NCI-H345 treated with DMSO at 0.1 percent for 48 hours (cell line): ENCODE data around the gene GLIS1.
"Not testable (repeated sequence)": the region's sequence is repeated elsewhere in the genome, so short reads cannot be mapped to it uniquely, and the experiment has no call there.

ENCODE experiments used
- DNase-seq: peaks from one replicate; lab custom pipeline; 2025; ENCODE audit not compliant: unreplicated experiment; lab: John Stamatoyannopoulos, UW

The GLIS1 gene

DNA sequence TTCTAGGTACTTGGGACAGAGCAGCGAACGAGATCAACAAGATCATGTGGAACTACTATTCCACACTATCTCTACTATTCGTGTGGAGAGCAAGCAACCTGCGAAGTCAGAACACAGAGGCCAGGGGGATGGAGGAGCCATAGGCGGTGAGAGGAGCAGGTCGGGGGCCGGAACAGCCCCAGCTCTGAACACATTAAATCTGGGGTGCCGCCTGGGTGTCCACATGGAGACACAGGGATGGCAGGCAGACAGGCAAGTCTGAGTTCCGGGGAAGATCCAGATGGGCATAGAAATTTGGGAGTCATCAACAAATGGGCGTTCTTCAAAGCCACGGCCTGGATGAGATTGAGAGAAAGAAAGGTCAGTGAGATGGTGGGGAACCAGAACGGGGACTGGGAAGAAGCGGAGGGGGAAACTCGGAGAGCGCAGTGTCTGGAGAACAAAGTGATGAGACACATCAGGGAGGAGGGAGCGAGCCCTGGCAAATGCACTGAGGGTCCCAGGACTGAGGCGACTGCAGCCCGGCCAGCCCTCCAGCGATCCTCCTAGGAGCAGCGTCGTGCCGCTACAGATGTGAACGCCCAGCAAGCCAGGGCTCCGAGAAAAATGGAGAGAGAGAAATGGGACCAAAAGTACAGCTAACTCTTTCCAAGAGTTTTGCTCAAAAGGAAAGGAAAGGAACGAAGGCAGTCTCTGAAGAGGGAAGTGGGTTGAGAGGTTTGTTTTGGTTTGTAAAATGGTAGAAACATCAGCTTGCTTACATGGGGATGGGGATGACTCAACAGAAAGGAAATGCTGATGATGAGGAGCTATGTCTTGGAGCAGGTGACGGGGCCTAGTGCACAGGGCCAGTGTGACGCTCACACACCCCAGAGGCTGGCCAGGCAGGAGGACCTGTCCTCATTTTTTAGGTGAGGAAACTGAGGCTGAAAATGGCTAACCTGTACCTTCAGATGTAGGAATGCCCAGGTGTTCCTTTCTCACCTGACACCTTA, 84.5 kb downstream of the GLIS1 start:
- no peak for DNase-seq

- no peak for DNase-seq
Measured at GRCh38 chr1:53653631-53654030, 85.3 kb downstream of the GLIS1 start.

- DNase-seq: no peak
Measured at GRCh38 chr1:53653200-53653575, 85.8 kb downstream of the GLIS1 start.

DNA sequence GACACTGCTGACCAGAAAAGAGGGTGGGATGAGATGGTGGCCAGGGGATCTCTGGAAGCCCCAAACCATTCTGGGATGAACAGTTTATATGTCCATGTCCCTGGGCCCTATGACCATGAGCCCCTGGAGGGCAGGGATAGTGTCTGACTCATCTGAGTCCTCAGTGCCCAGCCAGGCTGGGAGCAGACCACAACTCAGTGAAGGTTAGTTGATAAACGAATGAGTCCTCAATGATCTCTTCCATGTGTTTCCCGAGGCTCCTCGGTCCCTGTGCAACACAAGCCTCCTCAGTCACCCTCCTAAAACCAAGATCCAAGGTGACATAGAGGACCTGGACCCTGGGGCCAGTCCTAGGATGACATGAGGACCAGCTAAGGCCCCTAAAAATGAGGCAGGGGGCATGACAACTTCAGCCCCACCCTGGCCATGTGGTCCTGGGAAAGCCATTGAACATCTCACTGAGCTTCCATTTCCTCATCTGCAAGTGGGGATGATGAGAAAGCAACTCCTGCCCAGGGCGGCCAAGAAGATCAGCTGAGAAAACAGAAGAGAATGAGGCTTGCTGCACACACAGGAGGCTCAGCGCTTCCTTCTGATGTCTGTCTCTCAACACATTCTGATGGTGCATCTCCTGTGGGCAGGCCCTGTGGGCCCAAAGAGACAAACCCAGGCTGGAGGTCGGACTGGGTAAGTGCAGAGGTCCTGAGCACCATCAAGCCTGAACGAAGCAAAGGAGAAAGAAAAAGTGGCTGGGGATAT, 86.3 kb downstream of the GLIS1 start:
- no peak for DNase-seq

GRCh38 chr1:53651356-53651755, 87.6 kb downstream of the GLIS1 start:
- no peak for DNase-seq

DNA sequence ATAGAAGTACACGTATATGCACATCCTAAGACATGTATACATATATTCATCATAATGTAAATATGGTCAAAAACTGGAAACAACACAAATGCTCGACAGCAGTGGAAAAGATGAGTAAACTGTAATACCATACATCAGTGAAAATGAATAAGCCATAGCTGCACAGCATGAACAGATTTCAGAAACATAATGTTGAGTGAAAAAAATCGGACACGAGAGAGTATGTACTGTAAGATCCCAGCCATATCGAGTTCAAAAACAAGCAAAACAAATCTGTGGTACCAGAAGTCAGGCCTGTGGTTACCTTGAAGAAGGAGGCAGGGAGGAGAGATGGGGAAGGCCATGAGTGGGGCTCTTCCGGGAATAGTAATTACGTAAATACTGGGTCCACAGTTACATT, 90.4 kb downstream of the GLIS1 start:
- no peak for DNase-seq

DNA sequence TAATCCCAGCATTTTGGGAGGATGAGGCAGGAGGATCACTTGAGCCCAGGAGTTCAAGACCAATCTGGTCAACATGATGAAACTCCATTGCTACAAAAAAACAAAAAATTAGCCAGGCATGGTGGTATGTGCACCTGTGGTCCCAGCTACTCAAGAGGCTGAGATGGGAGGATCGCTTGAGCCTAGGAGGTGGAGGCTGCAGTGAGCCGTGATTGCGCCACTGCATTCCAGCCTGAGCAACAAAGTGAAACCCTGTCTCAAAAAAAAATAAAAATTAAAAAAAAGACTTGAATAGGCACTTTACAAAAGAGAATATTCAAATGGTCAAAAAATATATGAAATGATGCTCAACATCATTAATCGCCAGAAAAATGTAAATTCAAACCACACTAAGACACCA, 91.0 kb downstream of the GLIS1 start:
- not testable (repeated sequence) for DNase-seq

DNA sequence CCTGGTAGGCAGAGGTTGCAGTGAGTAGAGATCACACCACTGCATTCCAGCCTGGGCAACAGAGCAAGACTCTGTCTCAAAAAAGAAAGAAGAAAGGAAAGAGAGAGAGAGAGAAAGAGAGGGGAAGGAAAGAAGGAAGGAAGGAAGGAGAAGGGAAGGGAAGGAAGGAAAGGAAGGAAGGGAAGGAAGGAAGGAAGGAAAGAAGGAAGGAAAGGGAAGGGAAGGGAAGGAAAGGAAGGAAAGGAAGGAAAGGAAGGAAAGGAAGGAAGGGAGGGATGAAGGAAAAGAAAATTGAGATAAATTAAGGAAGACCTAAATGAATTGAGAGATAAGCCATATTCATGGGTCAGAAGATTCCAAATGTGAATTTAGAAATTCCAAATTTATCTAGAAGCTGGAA, 92.2 kb downstream of the GLIS1 start:
- DNase-seq: no peak

GRCh38 chr1:53645690-53646078, 93.3 kb downstream of the GLIS1 start:
- no peak for DNase-seq

DNA sequence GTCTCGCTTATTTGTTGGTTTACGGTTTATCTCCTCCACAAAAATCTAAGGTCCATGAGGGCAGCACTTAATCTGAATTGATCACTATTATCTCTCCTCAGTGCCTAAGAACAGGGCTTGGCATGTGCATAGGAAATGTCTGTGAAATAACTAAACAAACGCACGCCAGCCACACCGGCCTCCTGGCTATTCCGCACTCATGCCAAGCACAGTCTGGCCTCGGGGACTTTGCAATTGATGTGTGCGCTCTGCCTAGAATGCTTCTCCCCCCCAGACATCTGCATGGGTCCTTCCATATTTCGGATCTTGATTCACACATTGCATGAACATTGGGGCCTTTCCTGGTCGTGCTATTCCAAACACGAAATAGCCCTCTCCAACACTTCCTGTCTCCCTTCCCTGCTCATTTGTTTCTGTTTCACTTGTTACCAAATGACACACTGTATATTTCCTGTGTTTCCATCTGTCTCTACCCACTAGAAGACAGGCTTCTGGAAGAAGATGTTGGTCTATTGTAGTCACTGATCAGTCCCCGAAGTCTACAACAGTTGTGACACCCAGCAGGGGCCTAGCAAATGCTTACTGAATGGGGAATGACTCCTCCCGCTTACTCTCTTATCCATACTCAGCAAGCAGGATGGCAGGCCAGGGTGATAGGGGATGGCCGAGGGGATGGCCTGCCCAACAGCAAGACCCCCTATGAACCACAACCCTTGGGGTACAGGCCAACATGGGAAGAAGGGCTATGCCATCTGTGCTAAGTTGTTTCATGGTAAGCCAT, 93.9 kb downstream of the GLIS1 start:
- DNase-seq: no peak

DNA sequence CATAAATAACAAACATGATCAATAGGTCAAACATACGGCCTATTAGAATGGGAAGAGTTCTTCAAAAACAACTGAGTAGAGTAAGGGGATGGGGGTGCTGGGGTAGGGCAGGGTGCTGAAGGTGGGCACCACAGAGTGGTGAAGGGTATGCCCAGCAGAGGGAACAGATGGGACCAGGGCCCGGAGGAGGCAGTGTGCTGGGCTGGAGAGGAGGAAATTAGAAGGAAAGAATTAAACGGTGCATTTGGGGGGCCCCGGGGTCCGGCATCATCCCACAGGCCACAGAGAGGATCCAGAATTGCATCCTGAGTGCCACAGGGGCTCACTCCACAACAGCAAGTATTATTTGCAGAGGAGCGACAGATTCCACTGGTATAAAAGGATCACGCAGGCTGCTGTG, 94.5 kb downstream of the GLIS1 start:
- no peak for DNase-seq

- DNase-seq: no peak
Measured at GRCh38 chr1:53643881-53644390, 95.0 kb downstream of the GLIS1 start.

- DNase-seq: no peak
Measured at GRCh38 chr1:53643041-53643880, 95.7 kb downstream of the GLIS1 start.

DNA sequence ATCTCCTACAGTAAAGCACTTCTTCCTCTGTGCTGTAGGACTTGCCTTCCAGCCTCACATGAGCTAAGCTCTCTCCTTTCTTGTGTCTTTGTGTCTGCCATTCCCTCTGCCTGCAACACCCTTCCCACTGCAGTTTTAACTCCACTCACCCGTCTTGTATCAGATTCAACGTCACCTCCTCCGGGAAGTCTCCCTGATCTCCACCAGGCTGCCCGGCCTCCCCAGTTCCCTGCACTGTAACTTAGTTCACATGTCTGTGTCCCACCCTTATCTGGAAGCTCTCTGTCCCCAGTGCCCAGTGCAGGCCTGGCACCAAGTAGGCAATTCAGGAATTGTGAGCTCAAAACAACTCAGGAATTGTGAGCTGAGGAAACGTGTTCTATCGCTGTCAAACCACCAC, 96.4 kb downstream of the GLIS1 start:
- no peak for DNase-seq

GRCh38 chr1:53642215-53642555, 96.8 kb downstream of the GLIS1 start:
- no peak for DNase-seq

DNA sequence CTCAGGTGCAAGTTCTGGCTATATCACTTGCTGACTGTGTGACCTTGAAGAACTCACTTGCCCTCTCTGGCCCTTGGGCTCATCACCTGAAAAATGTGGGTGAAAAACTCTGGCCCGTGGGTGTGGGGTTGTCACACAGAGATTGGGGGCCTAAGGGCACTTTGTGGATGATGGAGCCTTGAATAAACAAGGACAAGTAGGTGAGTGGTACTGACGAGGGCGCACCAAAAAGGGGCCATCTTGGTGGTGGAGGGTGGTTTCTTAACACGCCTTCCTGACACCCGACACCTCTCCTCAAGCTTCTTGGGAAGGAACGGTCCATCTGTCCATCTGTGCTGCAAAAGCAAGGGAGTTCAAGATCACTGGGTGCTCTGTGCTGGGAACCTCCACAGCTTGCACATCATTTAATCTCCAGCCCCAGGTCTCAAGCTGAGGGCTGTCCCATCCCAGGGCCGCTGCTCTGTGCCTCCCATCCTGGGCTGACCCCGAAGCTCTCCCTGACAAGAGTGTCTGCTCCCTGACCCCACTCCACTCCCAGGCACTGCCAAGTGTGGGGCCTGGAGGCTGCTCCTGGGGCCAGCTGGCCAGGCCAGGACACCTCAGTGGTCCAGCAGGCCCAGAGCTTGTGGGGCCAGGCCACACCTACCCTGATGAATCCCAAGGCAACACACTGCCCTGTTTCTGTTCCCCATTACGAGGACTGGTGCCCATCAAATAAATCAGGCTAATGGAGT, 97.3 kb downstream of the GLIS1 start:
- no peak for DNase-seq

- no peak for DNase-seq
Measured at GRCh38 chr1:53640701-53641075, 98.3 kb downstream of the GLIS1 start.

DNA sequence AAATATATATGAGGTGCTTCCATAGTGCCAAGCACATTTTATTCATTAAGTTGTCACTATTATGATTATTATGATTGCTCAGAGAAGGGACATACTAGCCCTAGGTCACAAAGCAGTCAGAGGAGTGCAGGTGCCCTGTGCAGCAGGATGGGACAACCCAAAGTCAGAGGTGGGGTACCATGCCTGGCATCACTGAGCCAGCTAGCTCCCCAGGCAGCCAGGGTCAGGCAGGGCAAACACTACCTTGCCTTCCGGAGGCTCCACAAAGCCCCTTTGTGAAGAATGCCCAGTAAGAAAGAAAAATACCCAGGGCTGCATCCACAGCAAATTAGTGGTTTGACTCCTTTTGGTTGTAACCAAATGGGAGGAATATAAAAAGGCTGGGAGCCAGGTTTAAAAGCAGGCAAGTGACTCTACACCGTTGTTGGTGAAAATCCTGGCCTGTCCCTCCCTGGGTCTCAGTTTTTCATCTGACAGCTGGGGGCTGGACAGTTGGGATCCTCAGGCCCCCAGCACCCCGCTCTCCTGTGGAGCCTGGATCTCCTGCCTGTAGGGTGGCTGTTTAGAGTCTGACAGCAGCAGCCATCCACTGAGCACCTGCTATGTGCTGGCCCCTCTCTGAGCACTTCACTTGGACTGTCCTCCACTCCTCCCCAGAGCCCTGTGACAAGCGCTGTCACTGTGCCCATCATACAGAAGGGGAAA, 98.8 kb downstream of the GLIS1 start:
- DNase-seq: no peak

DNA sequence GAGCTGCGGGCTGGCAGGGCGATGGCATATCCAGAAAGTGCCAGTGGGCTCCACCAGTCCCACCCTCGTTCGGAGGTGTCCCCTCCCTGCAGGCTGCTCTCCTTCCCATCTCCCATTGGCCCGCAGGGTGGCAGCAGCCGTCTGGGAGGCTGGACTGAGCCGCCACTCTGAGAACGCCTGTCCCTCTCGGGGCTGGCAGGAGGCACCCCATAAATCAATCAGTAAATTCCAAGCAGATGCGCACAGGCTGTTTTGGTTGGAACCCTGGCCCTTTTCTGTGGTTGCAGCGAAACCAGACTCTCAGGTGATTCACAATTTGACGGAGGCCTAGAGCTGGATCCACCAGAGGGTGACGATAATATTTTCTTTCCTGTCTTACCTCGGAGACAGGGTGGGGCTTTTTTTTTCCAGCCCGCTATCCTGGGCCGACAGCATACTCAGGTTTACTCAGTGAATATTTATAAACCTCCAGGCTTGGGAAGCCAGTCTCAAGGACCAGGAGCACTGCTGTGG, 99.7 kb downstream of the GLIS1 start:
- no peak for DNase-seq
